Activated T-helper 2 cell treated with anti-CD3 and anti-CD28 coated beads, Interferon-gamma antibody, Interleukin-2, Interleukin-4, amounts not matched to agents 10 μg/mL and 5 μg/mL and 100 μg/mL, durations not matched to agents 14 hours and 24 hours and 36 hours (primary cell): ENCODE data around the gene GSAP. TPM values are rescaled to one million over a fixed set of nuclear protein-coding genes. Genes with fewer than 3 reads are reported as not detected.

Experiments
- DNase-seq: peaks from one replicate; pipeline ENCODE4 v3.0.0; 2021; ENCODE audit warnings: low spot score
- H3K27ac Mint-ChIP-seq: one replicate; pipeline ENCODE4 v1.8.0; 2021; ENCODE audit warnings: mixed read lengths
- H3K27me3 Mint-ChIP-seq: one replicate; pipeline ENCODE4 v1.8.0; 2021; ENCODE audit warnings: low read depth, mixed read lengths
- H3K36me3 Mint-ChIP-seq: one replicate; pipeline ENCODE4 v1.8.0; 2021; ENCODE audit warnings: low read depth, mixed read lengths
- H3K4me1 Mint-ChIP-seq: one replicate; pipeline ENCODE4 v1.8.0; 2021; ENCODE audit warnings: low read depth, mixed read lengths
- H3K4me3 Mint-ChIP-seq: one replicate; pipeline ENCODE4 v1.8.0; 2021; ENCODE audit warnings: low read depth, mild to moderate bottlenecking, moderate library complexity, mixed read lengths
- H3K9me3 Mint-ChIP-seq: one replicate; pipeline ENCODE4 v1.8.0; 2021; ENCODE audit warnings: mixed read lengths
- intact Hi-C: fragments of 100-400 bp; cut with micrococcal nuclease; formaldehyde crosslinking; loops from one replicate; pipeline ENCODE4 v1.15.1; 2023
- total RNA-seq: library from RNA; stranded (reverse); gene quantifications from 2 replicates; pipeline ENCODE4 v1.2.3, GENCODE V29; 2022

Gene GSAP
- total RNA-seq, 1 donor from 2014 or later, result 0.43 TPM

DNA sequence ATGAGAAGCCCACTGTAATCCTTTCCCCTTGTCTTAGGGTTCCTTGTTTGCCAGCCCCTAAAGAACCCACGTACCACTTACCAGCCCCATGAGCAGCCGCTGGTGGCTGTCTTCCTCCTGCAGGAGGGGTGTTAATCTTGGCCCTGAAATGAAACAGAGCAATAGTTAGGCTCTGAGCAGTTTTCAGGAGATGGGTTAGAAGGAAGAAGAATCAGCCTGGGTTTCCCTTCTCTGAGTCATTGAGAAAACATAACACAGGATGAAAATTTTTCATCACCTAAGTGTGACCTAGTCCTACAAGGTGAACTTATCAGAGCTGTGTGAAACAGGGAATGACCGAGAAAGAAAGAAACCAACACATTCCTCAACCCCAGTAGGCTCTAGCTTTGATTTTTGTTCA, 90.0 kb downstream of the GSAP start:
- H3K9me3 Mint-ChIP-seq, result no peaks in the 10 kb centered on the region
- no peak overlapping the region for H3K4me3 Mint-ChIP-seq
- intact Hi-C loops, result no loop called here
- H3K4me1 Mint-ChIP-seq, result peaks cover 35% of the 10 kb centered on the region
- H3K27me3 Mint-ChIP-seq, result no peaks in the 10 kb centered on the region
- H3K36me3 Mint-ChIP-seq, result no peaks in the 10 kb centered on the region
- DNase-seq, result no peak
- no peak overlapping the region for H3K27ac Mint-ChIP-seq

DNA sequence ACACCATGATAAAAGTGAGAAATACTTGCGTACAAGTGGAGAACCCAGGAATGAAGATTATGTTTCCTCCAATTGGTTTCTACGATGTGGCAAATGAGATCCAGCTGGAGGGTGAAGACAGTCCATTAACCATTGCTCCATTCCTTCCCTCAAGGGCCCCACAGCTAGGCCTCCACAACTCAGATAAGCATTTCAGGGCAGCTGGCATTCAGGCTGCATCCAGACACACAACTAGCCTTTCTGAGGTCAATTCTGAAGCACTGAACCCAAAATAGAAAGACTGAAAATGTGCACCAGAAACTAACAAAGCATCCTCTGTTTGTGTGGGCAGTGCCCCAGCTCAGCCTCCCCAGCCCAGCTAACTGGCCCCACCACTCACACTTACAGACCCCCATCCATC, 94.8 kb downstream of the GSAP start:
- no peaks in the 10 kb centered on the region for H3K36me3 Mint-ChIP-seq
- no peaks in the 10 kb centered on the region for H3K9me3 Mint-ChIP-seq
- H3K4me1 Mint-ChIP-seq, result peaks cover 5% of the 10 kb centered on the region
- no peak overlapping the region for H3K27ac Mint-ChIP-seq
- no peak for DNase-seq
- no peak overlapping the region for H3K4me3 Mint-ChIP-seq
- no peaks in the 10 kb centered on the region for H3K27me3 Mint-ChIP-seq
- intact Hi-C loops, result no loop called here

DNA sequence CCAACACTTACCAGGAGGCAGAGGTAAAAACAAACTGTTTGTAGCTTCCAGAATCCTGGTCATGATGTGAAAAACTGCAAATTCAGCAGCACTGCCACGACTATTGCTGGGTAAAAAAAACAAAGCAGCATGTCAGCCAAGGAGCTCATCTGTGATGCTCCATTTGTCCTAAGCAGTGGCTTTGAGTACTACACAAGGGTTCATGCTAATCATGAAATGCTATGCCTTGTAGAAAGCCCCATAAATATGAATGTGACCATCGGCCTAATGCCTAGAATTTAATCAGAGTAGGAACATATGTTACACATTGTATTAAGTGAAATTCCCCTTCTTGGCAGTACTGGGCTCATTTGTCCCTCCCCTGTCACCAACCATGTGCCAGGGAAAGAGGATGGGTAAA, 95.4 kb downstream of the GSAP start:
- intact Hi-C loops, result no loop called here
- Mint-ChIP-seq H3K36me3 (no peaks in the 10 kb centered on the region), H3K27ac (no peak overlapping the region), H3K4me1 (no peaks in the 10 kb centered on the region), H3K4me3 (no peak overlapping the region), H3K27me3 (no peaks in the 10 kb centered on the region), H3K9me3 (no peaks in the 10 kb centered on the region)
- DNase-seq, result no peak

DNA sequence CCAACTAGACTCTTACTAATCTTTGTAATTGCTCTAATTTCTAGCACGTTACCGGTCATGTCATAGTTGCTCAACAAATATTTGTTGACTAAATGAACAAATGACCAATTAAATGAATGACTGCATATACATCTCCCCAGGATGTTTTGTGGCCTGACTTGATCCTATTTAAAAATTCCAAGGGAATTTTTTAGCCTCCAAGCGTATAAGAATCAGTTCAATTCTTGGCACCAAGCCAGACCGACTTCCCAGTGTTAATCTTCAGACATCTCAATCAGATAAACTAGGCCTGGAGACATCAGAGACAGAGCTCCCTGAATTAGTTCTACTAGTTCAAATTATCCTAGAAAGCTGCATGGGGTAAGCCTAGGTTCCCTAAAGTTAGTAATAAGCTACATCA, 96.0 kb downstream of the GSAP start:
- no peak for DNase-seq
- H3K9me3 Mint-ChIP-seq, result no peaks in the 10 kb centered on the region
- no peak overlapping the region for H3K27ac Mint-ChIP-seq
- no peaks in the 10 kb centered on the region for H3K36me3 Mint-ChIP-seq
- no peaks in the 10 kb centered on the region for H3K4me1 Mint-ChIP-seq
- H3K4me3 Mint-ChIP-seq, result no peak overlapping the region
- intact Hi-C loops, result no loop called here
- H3K27me3 Mint-ChIP-seq, result no peaks in the 10 kb centered on the region

DNA sequence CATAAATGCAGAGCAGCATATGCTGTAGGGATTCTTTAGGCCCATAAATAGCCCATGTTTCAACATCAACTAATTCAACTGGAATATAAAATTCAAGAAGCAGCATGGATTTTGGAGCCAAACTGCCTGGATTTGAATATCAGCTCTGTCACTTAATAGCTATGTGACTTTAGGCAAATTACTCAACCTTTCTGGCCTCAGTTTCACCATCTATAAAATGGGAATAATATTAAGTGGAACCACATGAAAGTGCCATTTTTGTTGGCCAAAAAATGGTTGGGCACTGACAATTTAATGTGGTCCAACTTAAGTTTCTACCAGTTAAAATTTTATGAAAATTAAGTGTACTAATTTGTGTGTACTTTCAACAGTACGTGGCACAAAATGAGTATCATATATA, 98.1 kb downstream of the GSAP start:
- H3K4me3 Mint-ChIP-seq, result no peak overlapping the region
- intact Hi-C loops, result no loop called here
- DNase-seq, result no peak
- H3K27ac Mint-ChIP-seq, result no peak overlapping the region
- no peaks in the 10 kb centered on the region for H3K36me3 Mint-ChIP-seq
- H3K27me3 Mint-ChIP-seq, result no peaks in the 10 kb centered on the region
- no peaks in the 10 kb centered on the region for H3K4me1 Mint-ChIP-seq
- no peaks in the 10 kb centered on the region for H3K9me3 Mint-ChIP-seq

GRCh38 chr7:77316219-77316978, 99.8 kb downstream of the GSAP start:
- Mint-ChIP-seq H3K27me3 (no peaks in the 10 kb centered on the region), H3K4me1 (no peaks in the 10 kb centered on the region), H3K27ac (no peak overlapping the region), H3K9me3 (no peaks in the 10 kb centered on the region), H3K36me3 (no peaks in the 10 kb centered on the region), H3K4me3 (no peak overlapping the region)
- intact Hi-C loops, result no loop called here
- DNase-seq, result no peak

- no peaks in the 10 kb centered on the region for H3K9me3 Mint-ChIP-seq
- H3K27me3 Mint-ChIP-seq, result no peaks in the 10 kb centered on the region
- intact Hi-C loops, result no loop called here
- H3K27ac Mint-ChIP-seq, result no peak overlapping the region
- H3K36me3 Mint-ChIP-seq, result no peaks in the 10 kb centered on the region
- H3K4me3 Mint-ChIP-seq, result no peak overlapping the region
- no peak for DNase-seq
- no peaks in the 10 kb centered on the region for H3K4me1 Mint-ChIP-seq
Observed at GRCh38 chr7:77315182-77315591, 101.0 kb downstream of the GSAP start.

GRCh38 chr7:77313876-77314480, 102.2 kb downstream of the GSAP start:
- DNase-seq, result no peak
- no peaks in the 10 kb centered on the region for H3K36me3 Mint-ChIP-seq
- no peaks in the 10 kb centered on the region for H3K27me3 Mint-ChIP-seq
- H3K4me3 Mint-ChIP-seq, result no peak overlapping the region
- no peak overlapping the region for H3K27ac Mint-ChIP-seq
- H3K4me1 Mint-ChIP-seq, result peaks cover 1% of the 10 kb centered on the region
- intact Hi-C loops, result no loop called here
- H3K9me3 Mint-ChIP-seq, result no peaks in the 10 kb centered on the region

GRCh38 chr7:77313085-77313484, 103.1 kb downstream of the GSAP start:
- peaks cover 1% of the 10 kb centered on the region for H3K4me1 Mint-ChIP-seq
- intact Hi-C loops, result no loop called here
- H3K27ac Mint-ChIP-seq, result no peak overlapping the region
- H3K4me3 Mint-ChIP-seq, result no peak overlapping the region
- no peaks in the 10 kb centered on the region for H3K36me3 Mint-ChIP-seq
- no peaks in the 10 kb centered on the region for H3K9me3 Mint-ChIP-seq
- DNase-seq, result no peak
- H3K27me3 Mint-ChIP-seq, result no peaks in the 10 kb centered on the region

DNA sequence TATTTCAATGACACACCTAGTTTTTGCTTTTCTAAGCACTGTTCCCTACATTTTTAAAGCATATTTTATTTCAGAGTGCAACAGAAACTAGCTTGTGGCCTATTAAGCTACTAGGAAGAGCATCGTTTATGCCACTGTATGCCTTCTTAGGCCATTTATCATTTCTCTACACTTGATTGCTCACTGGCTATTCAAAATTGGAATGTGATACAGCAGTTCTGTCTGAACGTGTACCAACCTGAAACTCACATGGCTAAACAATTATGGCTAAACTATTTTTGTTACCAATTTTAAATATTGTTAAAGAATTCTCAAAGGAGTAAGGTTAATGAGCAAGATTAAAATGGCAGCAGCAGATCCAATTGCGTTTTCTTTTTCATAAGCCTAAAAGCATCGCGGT, 105.2 kb downstream of the GSAP start:
- no peaks in the 10 kb centered on the region for H3K27me3 Mint-ChIP-seq
- H3K9me3 Mint-ChIP-seq, result no peaks in the 10 kb centered on the region
- no peak overlapping the region for H3K4me3 Mint-ChIP-seq
- intact Hi-C loops, result no loop called here
- no peak overlapping the region for H3K27ac Mint-ChIP-seq
- H3K36me3 Mint-ChIP-seq, result no peaks in the 10 kb centered on the region
- DNase-seq, result no peak
- peaks cover 1% of the 10 kb centered on the region for H3K4me1 Mint-ChIP-seq

- intact Hi-C loops, result no loop called here
- DNase-seq, result no peak
- Mint-ChIP-seq H3K36me3 (no peaks in the 10 kb centered on the region), H3K9me3 (peaks cover 3% of the 10 kb centered on the region), H3K27me3 (no peaks in the 10 kb centered on the region), H3K4me3 (no peak overlapping the region), H3K4me1 (peaks cover 1% of the 10 kb centered on the region), H3K27ac (no peak overlapping the region)
Observed at GRCh38 chr7:77309714-77310220, 106.4 kb downstream of the GSAP start.

DNA sequence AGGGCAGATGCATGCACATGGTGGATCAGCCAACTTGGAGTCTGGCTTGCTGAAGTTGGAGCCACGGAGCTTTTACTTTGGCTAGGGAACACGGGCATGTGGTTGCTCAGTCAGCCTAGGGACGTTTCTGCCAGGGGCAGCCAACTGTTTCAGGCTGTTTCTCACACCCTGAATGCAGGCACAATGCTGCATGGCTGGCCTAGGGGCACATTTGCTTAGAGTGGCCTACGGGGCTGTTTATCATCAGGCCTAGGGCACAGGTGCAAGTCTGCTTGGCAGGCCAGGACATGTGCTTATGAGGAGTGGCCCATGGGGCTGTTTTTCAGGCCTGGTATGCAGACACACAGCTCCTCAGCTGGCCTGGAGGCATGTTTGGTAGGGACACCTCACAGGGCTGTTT, 107.4 kb downstream of the GSAP start:
- H3K27ac Mint-ChIP-seq, result no peak overlapping the region
- intact Hi-C loops, result no loop called here
- no peak overlapping the region for H3K4me3 Mint-ChIP-seq
- peaks cover 1% of the 10 kb centered on the region for H3K4me1 Mint-ChIP-seq
- no peaks in the 10 kb centered on the region for H3K36me3 Mint-ChIP-seq
- peaks cover 3% of the 10 kb centered on the region for H3K9me3 Mint-ChIP-seq
- no peak for DNase-seq
- no peaks in the 10 kb centered on the region for H3K27me3 Mint-ChIP-seq

DNA sequence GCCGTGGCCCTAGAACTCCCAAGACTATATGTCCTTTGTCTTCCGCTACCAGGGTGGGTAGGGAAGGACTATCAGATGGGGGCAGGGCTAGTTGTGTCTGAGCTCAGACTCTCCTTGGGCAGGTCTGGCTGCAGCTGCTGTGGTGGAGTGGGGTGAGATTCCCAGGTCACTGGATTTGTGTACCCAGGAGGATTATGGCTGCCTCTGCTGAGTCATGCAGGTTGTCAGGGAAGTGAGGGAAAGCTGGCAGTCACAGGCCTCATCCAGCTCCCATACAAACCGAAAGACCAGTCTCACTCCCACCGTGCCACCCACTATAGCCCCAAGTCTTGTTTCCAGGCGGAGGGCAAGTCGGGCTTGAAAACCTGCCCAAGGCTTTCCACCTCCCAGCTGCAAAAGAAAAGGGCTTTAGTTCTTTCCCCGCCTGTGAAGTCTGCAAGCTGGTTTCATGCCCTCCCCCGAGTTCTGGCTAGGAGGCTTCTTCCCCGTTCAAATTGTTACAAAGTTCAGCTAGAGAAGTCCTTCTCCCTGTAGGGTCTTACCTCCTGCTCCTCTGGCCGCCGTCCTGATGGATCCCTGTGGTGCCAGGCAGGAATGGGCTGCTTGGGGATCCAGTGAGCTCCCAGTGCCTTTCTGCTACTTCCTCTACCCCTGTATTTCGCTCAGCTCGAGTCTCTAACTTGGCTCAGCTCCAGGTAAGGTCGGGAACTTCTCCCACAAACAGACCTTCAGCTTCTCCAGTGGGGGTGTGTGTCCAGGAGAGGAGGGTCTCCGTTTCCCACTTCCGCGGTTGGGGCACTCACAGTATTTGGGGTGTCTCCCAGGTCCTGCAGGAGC, 109.7 kb downstream of the GSAP start:
- no peaks in the 10 kb centered on the region for H3K36me3 Mint-ChIP-seq
- H3K4me1 Mint-ChIP-seq, result peaks cover 1% of the 10 kb centered on the region

More for the DNA sequence above, 109.7 kb downstream of the GSAP start:
- H3K9me3 Mint-ChIP-seq, result peaks cover 9% of the 10 kb centered on the region
- H3K27ac Mint-ChIP-seq, result no peak overlapping the region
- no peak for DNase-seq
- no peaks in the 10 kb centered on the region for H3K27me3 Mint-ChIP-seq
- intact Hi-C loops, result no loop called here
- H3K4me3 Mint-ChIP-seq, result no peak overlapping the region
